CD4-positive, alpha-beta T cell treated with Interleukin-15 for 4 hours (primary cell): ENCODE data around the gene MAPKAP1.

Experiments used
- DNase-seq: peaks from one replicate; pipeline ENCODE4 v3.0.0-alpha.2; 2020; ENCODE audit warnings: low spot score

MAPKAP1 gene

DNA sequence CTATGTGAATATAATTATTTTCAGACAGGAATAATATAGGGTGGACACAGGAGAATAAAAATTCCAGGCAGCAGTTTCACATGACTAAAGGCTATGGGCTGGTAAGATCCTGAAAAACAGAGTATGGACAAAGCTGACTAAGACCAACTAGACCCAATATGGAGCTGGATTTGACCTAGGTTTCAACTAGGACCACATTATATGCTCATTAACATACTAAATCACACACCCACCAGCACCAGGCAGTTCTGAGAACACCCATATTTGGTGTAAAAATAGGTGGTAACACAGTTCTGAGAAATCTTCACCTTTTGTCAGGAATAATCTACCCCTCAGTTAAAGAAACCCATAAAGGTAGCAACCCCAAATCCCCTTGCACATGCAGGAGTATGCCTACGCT lies 64.7 kb downstream of the MAPKAP1 start:
- DNase-seq = no peak

- DNase-seq = no peak
Measured at GRCh38 chr9:125639057-125639456, 68.0 kb downstream of the MAPKAP1 start.

- no peak for DNase-seq
Measured at GRCh38 chr9:125638239-125639045, 68.6 kb downstream of the MAPKAP1 start.

DNA sequence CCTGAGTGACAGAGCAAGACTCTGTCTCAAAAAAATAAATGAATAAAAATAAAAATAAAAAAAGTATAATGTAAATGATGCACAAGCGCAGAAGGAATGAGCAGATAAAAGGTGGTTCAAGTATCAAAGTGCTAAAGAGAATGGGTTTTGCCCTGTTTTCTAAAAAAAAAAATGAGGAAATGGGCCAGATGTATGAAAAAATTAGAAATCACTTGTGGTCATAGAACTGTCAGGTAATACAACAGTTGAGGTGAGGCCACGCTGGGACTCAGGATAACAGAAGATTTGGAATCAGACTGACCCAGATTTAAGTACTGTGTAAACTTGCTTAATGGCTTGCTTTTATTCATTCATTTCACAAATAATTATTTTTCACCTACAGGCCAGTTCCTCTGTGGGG lies 69.8 kb downstream of the MAPKAP1 start:
- no peak for DNase-seq

- DNase-seq = no peak
Measured at GRCh38 chr9:125635888-125636287, 71.1 kb downstream of the MAPKAP1 start.

DNA sequence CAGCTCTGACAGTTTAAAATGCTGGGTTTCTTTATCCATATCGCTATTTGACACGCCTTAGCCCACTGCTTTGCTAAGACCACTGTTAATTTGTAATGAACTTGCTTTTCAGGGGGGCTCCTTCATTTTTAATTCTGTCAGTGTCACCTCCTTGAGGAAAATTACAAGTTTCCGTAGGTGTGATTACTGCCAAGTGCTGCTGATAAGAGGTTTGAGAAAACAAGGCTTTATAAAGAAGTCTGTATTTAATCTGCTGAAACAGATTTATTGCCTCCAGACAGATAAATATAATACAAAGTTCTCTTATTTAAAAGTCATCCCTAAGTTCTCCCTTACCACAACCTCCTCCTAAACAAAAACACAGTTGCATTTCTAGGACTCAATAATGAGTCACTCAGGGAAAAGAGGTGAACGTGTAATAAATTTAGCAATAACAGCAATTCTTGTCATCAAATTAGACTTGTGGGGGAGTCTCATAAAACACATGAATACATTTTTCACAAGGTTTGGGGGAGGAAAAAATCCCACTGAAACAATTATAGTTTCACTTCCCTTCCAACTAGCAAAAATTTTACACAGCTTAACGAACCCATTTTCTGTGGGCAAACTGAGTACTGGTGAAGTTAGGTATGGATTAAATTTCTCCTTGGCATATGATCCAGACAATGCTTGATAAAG lies 72.8 kb downstream of the MAPKAP1 start:
- DNase-seq = no peak

- DNase-seq = no peak
Measured at GRCh38 chr9:125633116-125633745, 73.8 kb downstream of the MAPKAP1 start.

- no peak for DNase-seq
Measured at GRCh38 chr9:125632321-125633115, 74.5 kb downstream of the MAPKAP1 start.

DNA sequence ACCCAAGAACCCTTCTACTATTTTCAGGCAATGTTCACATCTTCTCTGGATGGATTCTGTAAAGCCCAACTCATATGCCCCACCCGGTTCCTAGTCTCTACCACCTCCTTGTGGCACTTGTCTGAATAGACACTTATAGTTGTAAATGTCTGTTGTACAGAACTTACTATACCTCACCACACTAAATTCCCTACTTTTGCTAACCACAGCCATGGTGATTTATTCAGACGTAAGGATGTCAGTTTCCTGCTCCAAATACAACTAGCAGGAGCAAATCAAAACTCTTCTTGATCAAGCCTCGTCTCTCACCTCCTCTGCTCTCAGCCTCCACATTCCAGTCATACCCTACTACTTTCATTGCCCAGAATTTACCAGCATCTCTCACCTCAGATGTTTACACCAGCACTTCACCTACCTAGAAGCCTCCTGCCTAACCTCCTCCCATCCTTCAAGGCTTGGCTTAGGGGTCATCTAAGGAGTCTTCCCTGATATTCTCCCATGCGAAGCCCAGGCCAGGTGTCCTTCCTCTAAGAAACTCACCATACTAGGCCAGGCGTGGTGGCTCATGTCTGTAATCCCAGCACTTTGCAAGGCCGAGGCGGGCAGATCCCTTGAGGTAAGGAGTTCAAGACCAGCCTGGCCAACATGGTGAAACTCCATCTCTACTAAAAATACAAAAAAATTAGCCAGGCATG lies 75.5 kb downstream of the MAPKAP1 start:
- DNase-seq = peak; percentile 31

DNA sequence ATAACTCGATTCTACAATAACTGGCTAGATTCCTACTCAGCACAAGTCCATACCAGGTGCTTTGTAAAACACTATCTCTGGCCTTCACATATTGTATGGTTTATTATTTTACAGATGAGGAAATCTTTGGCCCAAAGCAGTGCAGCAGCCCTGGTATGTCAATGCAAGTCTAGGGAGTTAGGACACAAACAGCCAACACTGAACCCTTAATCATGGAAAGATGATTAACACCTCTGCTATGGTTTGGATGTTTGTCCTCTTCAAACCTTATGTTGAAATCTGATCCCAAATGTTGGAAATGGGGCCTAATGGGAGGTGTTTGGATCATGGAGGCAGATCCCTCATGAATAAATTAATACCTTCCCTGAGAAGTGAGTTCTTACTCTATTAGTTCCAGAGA lies 76.6 kb downstream of the MAPKAP1 start:
- DNase-seq = no peak

DNA sequence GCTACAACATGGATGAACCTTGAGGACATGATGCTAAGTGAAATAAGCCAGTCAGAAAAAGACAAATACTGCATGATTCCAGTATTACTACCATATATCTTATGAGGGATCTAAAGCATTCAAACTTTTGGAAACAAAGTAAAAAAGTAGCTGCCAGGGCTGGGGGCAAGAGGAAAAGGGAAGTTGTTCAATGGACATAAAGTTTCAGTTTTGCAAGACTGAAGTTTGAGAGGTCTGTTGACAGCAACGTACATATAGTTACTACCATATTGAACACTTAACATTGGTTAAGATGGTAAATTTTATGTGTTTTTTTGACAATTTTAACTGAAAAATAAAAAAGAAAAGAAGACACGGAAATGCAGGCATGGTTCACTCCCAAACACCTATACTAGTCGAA lies 77.6 kb downstream of the MAPKAP1 start:
- DNase-seq = no peak

GRCh38 chr9:125626187-125626586 lies 80.8 kb downstream of the MAPKAP1 start:
- DNase-seq = no peak

GRCh38 chr9:125621170-125621569 lies 85.8 kb downstream of the MAPKAP1 start:
- DNase-seq = no peak

DNA sequence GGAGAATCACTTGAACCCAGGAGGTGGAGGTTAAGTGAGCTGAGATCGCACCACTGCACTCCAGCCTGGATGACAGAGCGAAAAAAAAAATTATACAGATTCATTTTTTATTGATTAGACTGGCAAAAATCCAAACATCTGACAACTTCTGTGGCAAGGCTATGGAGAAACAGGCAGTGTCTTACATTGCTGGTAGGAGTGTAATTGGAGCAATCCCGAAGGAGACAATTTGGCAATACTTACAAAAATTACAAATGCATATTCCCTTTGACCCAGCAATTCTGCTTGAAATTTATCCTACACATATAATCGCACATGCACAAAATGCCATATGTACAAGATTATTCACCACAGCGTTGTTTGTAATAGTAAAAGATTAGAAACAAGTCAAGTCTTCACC lies 86.8 kb downstream of the MAPKAP1 start:
- no peak for DNase-seq

GRCh38 chr9:125617087-125617486 lies 89.9 kb downstream of the MAPKAP1 start:
- DNase-seq = no peak

DNA sequence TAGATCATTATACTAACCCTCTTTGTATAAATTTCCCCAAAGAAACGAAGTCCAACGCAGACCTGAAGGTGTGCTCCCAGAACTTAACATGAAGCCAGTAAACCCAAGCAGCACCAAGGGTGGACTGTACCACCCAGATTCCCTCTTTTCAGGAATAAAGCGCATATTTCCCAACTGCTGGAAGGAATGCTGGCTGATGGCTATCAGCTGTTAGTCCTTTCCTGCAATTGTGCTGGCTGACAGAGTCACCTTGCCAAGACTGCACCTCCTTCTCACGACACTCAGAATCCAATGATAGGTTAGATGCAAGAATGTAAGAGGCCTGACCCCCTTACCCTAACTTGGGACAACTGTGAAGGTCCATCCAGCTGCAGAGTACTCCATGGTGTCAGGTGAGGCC lies 93.9 kb downstream of the MAPKAP1 start:
- DNase-seq = no peak

GRCh38 chr9:125612616-125613015 lies 94.4 kb downstream of the MAPKAP1 start:
- DNase-seq = no peak

GRCh38 chr9:125611121-125611765 lies 95.8 kb downstream of the MAPKAP1 start:
- no peak for DNase-seq

DNA sequence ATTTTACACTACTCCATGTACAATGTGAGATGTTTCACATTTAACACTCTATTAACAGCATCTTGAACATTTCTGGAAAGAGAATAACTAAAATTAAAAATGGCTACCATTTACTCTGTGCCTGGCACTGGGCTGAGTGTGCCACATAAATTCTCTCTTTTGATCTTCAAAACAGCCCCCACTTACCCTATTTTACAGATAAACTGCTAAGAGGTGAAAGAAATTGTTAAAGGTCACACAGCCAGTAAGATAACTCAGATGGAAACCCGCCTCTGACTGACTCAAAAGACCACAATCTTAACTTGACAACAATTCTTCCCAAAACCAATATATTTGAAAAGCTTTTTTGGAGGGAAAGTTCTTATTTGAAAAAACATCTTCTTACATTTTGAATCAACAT lies 97.3 kb downstream of the MAPKAP1 start:
- no peak for DNase-seq

DNA sequence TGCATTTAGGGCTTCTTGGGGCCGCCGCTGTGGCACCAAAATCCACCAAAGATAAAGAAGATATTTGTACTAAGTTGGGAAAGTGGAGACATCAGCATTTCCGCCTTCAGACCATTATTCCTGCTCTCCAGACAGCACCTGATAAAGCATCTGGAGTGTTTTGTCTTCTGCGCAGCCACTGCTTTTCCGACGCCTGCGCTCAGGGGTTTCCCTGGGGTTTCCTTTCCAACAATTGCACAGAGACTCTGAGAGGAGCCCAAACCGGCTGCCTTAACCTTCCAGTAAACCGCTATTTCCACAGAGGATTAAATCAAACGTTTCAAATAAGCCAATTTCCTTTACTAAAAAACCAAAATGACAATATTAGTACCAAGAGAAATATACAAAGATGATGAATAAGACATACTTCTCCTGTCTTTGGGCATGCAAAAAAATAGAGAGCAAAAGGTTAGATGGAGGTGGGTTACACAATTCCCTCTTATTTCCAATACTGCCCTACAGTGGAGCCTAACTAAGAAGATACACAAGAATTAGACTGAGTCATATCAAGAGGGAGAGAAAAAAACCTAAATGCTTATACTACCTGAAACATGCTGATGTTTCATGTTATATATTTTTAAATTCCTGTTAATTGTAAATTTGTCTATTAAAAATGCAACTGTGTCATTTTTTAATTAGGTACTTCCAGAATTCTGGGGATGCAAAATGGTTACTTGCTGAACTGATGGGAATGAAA lies 98.4 kb downstream of the MAPKAP1 start:
- no peak for DNase-seq

GRCh38 chr9:125604196-125604595 lies 102.8 kb downstream of the MAPKAP1 start:
- no peak for DNase-seq
